Progenitor cell of endocrine pancreas (in vitro differentiated cells): Measurements from ENCODE around the gene ODAD3. TPM values are rescaled to one million over a fixed set of nuclear protein-coding genes. Genes with fewer than 3 reads are reported as not detected.

Experiments used
- DNase-seq: peaks from one replicate; pipeline ENCODE4 v3.0.0; 2021; ENCODE audit warnings: low spot score; ENCODE audit not compliant: unreplicated experiment
- H3K27ac Mint-ChIP-seq: 2 replicates; pipeline ENCODE4 v1.8.0; 2021; ENCODE audit warnings: mild to moderate bottlenecking, moderate library complexity, mixed read lengths
- H3K27me3 Mint-ChIP-seq: 2 replicates; pipeline ENCODE4 v1.8.0; 2021; ENCODE audit warnings: mixed read lengths
- H3K36me3 Mint-ChIP-seq: 2 replicates; pipeline ENCODE4 v1.8.0; 2022; ENCODE audit warnings: mixed read lengths; ENCODE audit not compliant: insufficient read depth
- H3K4me1 Mint-ChIP-seq: 2 replicates; pipeline ENCODE4 v1.8.0; 2021; ENCODE audit warnings: low read depth, mixed read lengths
- H3K4me3 Mint-ChIP-seq: 2 replicates; pipeline ENCODE4 v1.8.0; 2021; ENCODE audit warnings: low read depth, mild to moderate bottlenecking, moderate library complexity, mixed read lengths
- H3K9me3 Mint-ChIP-seq: 2 replicates; pipeline ENCODE4 v1.8.0; 2021; ENCODE audit warnings: low read depth, mixed read lengths
- CTCF ChIP-seq: fragments of 200-600 bp; sonication (generic); IDR thresholded peaks from one replicate; pipeline ENCODE4 v1.5.0; 2021; ENCODE audit warnings: antibody characterized with exemption, mild to moderate bottlenecking; ENCODE audit not compliant: unreplicated experiment
- total RNA-seq: library from RNA; stranded (reverse); gene quantifications from 2 replicates; pipeline ENCODE4 v1.2.1, GENCODE V29; 2021

Gene ODAD3
- total RNA-seq, 1 donor from 2014 or later, result 2.2 TPM

GRCh38 chr19:11390933-11391680, 43.8 kb downstream of the ODAD3 start:
- Mint-ChIP-seq H3K27me3 (no peaks in the 10 kb centered on the region), H3K9me3 (peaks cover 3% of the 10 kb centered on the region), H3K4me1 (peaks cover 4% of the 10 kb centered on the region), H3K4me3 (no peak overlapping the region), H3K36me3 (peaks cover 11% of the 10 kb centered on the region), H3K27ac (no peak overlapping the region)
- TF ChIP-seq CTCF, result no peak
- no peak for DNase-seq

GRCh38 chr19:11390359-11390758, 44.6 kb downstream of the ODAD3 start:
- Mint-ChIP-seq H3K36me3 (peaks cover 10% of the 10 kb centered on the region), H3K4me3 (no peak overlapping the region), H3K4me1 (peaks cover 4% of the 10 kb centered on the region), H3K27me3 (no peaks in the 10 kb centered on the region), H3K9me3 (peaks cover 3% of the 10 kb centered on the region), H3K27ac (no peak overlapping the region)
- no peak for TF ChIP-seq CTCF
- DNase-seq, result no peak

GRCh38 chr19:11387162-11388034, 47.5 kb downstream of the ODAD3 start:
- no peak for TF ChIP-seq CTCF
- Mint-ChIP-seq H3K27ac (no peak overlapping the region), H3K9me3 (peaks cover 3% of the 10 kb centered on the region), H3K4me3 (no peak overlapping the region), H3K4me1 (peaks cover 8% of the 10 kb centered on the region), H3K36me3 (no peaks in the 10 kb centered on the region), H3K27me3 (peaks cover 5% of the 10 kb centered on the region)
- DNase-seq, result no peak

- H3K4me1 Mint-ChIP-seq, result peaks cover 16% of the 10 kb centered on the region
- peaks cover 11% of the 10 kb centered on the region for H3K27me3 Mint-ChIP-seq
- peak overlapping the region; percentile 59 for H3K27ac Mint-ChIP-seq
- no peak for TF ChIP-seq CTCF
- peak overlapping the region; percentile 37 for H3K4me3 Mint-ChIP-seq
- no peaks in the 10 kb centered on the region for H3K9me3 Mint-ChIP-seq
- DNase-seq, result no peak
- H3K36me3 Mint-ChIP-seq, result no peaks in the 10 kb centered on the region
Observed at GRCh38 chr19:11384778-11385129, 50.2 kb downstream of the ODAD3 start.

- Mint-ChIP-seq H3K4me3 (peak overlapping the region; percentile 65), H3K4me1 (peaks cover 16% of the 10 kb centered on the region)
- no peak for DNase-seq
Observed at GRCh38 chr19:11383706-11384048, 51.2 kb downstream of the ODAD3 start.

More at GRCh38 chr19:11383706-11384048, 51.2 kb downstream of the ODAD3 start:
- H3K36me3 Mint-ChIP-seq, result no peaks in the 10 kb centered on the region
- H3K9me3 Mint-ChIP-seq, result no peaks in the 10 kb centered on the region
- H3K27me3 Mint-ChIP-seq, result peaks cover 11% of the 10 kb centered on the region
- TF ChIP-seq CTCF, result no peak
- peak overlapping the region; percentile 79 for H3K27ac Mint-ChIP-seq
